ENCODE results near the gene CTTNBP2.

The CTTNBP2 gene

DNA sequence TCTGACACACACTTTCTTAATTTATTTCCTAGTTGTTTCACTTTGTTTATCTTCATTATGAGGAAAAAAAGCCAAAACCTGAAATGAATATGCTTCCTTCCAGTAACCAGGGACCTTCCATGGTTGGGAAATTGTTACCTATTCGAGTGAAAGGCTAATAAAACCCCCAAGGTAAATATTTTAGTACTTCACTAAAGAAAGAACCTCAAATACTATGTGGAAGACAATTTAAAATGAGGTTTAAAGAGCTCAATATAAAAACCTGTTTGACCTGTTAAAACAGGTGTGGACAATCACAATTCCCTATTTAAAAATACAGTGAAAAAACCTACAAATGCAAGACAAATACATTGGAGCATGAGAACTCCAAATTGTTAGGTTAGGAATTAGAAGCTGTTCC is 200.8 kb downstream of the CTTNBP2 start:
- DNase-seq (ENCODE audit: low read depth in 1 of 2, low spot score in 1 of 2), result no peak
- Histone ChIP-seq H3K4me3 (replicated peaks; ENCODE audit: insufficient read depth, low read length) (no peak overlapping the region), H3K27ac (replicated peaks) (no peak overlapping the region), H3K27me3 (ENCODE audit: insufficient read depth, poor library complexity, severe bottlenecking) (no peaks in the 10 kb centered on the region)
- TF ChIP-seq, protein P1, sequence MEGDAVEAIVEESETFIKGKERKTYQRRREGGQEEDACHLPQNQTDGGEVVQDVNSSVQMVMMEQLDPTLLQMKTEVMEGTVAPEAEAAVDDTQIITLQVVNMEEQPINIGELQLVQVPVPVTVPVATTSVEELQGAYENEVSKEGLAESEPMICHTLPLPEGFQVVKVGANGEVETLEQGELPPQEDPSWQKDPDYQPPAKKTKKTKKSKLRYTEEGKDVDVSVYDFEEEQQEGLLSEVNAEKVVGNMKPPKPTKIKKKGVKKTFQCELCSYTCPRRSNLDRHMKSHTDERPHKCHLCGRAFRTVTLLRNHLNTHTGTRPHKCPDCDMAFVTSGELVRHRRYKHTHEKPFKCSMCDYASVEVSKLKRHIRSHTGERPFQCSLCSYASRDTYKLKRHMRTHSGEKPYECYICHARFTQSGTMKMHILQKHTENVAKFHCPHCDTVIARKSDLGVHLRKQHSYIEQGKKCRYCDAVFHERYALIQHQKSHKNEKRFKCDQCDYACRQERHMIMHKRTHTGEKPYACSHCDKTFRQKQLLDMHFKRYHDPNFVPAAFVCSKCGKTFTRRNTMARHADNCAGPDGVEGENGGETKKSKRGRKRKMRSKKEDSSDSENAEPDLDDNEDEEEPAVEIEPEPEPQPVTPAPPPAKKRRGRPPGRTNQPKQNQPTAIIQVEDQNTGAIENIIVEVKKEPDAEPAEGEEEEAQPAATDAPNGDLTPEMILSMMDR (IDR thresholded peaks at IDR 0.05; ENCODE audit: insufficient read depth, low read length), result no peak
- TF ChIP-seq, protein P2, sequence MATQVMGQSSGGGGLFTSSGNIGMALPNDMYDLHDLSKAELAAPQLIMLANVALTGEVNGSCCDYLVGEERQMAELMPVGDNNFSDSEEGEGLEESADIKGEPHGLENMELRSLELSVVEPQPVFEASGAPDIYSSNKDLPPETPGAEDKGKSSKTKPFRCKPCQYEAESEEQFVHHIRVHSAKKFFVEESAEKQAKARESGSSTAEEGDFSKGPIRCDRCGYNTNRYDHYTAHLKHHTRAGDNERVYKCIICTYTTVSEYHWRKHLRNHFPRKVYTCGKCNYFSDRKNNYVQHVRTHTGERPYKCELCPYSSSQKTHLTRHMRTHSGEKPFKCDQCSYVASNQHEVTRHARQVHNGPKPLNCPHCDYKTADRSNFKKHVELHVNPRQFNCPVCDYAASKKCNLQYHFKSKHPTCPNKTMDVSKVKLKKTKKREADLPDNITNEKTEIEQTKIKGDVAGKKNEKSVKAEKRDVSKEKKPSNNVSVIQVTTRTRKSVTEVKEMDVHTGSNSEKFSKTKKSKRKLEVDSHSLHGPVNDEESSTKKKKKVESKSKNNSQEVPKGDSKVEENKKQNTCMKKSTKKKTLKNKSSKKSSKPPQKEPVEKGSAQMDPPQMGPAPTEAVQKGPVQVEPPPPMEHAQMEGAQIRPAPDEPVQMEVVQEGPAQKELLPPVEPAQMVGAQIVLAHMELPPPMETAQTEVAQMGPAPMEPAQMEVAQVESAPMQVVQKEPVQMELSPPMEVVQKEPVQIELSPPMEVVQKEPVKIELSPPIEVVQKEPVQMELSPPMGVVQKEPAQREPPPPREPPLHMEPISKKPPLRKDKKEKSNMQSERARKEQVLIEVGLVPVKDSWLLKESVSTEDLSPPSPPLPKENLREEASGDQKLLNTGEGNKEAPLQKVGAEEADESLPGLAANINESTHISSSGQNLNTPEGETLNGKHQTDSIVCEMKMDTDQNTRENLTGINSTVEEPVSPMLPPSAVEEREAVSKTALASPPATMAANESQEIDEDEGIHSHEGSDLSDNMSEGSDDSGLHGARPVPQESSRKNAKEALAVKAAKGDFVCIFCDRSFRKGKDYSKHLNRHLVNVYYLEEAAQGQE (IDR thresholded peaks at IDR 0.05; ENCODE audit: insufficient replicate concordance, low read depth), result no peak
- TF ChIP-seq POLR2AphosphoS5 (IDR thresholded peaks at IDR 0.05; ENCODE audit: low read depth) (no peak), GABPA (IDR thresholded peaks at IDR 0.05; ENCODE audit: low read depth) (no peak), SPI1 (IDR thresholded peaks at IDR 0.05; ENCODE audit: borderline replicate concordance, low read depth) (no peak)

DNA sequence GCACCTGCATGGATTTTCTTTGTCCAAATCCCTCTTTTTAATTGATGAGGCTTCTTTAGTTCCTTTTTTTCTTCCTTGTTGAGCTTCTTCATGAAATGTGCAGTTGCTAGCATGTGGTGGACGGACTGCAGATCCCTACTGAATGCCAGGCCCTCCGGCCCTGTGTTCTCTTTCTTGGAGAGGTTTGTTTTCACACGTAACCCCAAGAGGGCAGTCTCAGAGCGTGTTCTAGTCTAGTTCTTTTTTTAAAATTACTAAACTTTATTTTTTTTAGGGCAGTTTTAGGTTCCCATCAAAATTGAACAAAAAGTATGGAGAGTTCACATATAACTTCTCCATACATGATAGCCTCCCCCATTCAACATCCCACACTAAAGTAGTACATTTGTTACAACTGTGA is 203.4 kb downstream of the CTTNBP2 start:
- no peak for TF ChIP-seq GABPA (IDR thresholded peaks at IDR 0.05; ENCODE audit: low read depth)
- TF ChIP-seq, protein P1 (IDR thresholded peaks at IDR 0.05; ENCODE audit: insufficient read depth, low read length), result no peak
- TF ChIP-seq SPI1 (IDR thresholded peaks at IDR 0.05; ENCODE audit: borderline replicate concordance, low read depth), result no peak
- no peak for TF ChIP-seq POLR2AphosphoS5 (IDR thresholded peaks at IDR 0.05; ENCODE audit: low read depth)
- TF ChIP-seq, protein P2 (IDR thresholded peaks at IDR 0.05; ENCODE audit: insufficient replicate concordance, low read depth), result no peak
- no peaks in the 10 kb centered on the region for H3K27me3 ChIP-seq (ENCODE audit: insufficient read depth, poor library complexity, severe bottlenecking)
- H3K4me3 ChIP-seq (replicated peaks; ENCODE audit: insufficient read depth, low read length), result no peak overlapping the region
- H3K27ac ChIP-seq (replicated peaks), result no peak overlapping the region
- DNase-seq (ENCODE audit: low read depth in 1 of 2, low spot score in 1 of 2), result no peak

DNA sequence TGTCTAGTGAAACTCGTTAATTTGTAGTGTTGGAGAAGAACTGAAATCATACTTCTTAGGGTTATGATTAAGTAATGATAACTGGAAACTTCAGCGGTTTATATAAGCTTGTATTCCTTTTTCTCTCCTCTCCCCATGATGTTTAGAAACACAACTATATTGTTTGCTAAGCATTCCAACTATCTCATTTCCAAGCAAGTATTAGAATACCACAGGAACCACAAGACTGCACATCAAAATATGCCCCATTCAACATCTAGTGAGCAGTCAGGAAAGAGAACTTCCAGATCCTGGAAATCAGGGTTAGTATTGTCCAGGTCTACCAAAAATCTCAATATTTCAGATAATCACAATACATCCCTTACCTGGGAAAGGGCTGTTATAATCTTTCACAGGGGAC is 205.8 kb downstream of the CTTNBP2 start:
- H3K4me3 ChIP-seq (replicated peaks; ENCODE audit: insufficient read depth, low read length), result no peak overlapping the region
- H3K27me3 ChIP-seq (ENCODE audit: insufficient read depth, poor library complexity, severe bottlenecking), result no peaks in the 10 kb centered on the region
- no peak overlapping the region for H3K27ac ChIP-seq (replicated peaks)
- DNase-seq (ENCODE audit: low read depth in 1 of 2, low spot score in 1 of 2), result no peak
- TF ChIP-seq, protein P2 (IDR thresholded peaks at IDR 0.05; ENCODE audit: insufficient replicate concordance, low read depth), result no peak
- TF ChIP-seq, protein P1 (IDR thresholded peaks at IDR 0.05; ENCODE audit: insufficient read depth, low read length), result no peak
- no peak for TF ChIP-seq SPI1 (IDR thresholded peaks at IDR 0.05; ENCODE audit: borderline replicate concordance, low read depth)
